OCI-LY7 (cell line): ENCODE results near the gene MAPT. TPM values are rescaled to one million over a fixed set of nuclear protein-coding genes. Genes with fewer than 3 reads are reported as not detected.

Experiments
- BruUV-seq: library from RNA; stranded (reverse); fragments of 400-500 nt; replicated peaks from 2 replicates; lab custom pipeline; 2021; lab: Mats Ljungman, UMichigan
- CTCF ChIA-PET: fragments of 300-600 bp; sonication (Branson Sonifier 250); formaldehyde crosslinking; loops from one replicate; lab custom pipeline; 2022; ENCODE audit warnings: antibody characterized with exemption; ENCODE audit not compliant: unreplicated experiment; lab: Charles Lee
- POLR2A ChIA-PET: fragments of 300-600 bp; sonication (Branson Sonifier 250); formaldehyde crosslinking; loops from one replicate; lab custom pipeline; 2022; ENCODE audit warnings: antibody characterized with exemption; lab: Charles Lee
- DNase-seq: peaks from one replicate; pipeline ENCODE4 v3.0.0-alpha.2; 2015; ENCODE audit warnings: low spot score
- H2AFZ ChIP-seq: fragments of 200-600 bp; sonication (generic), shearing (Covaris generic); 2 replicates; pipeline ENCODE4 v1.6.1; 2014; ENCODE audit warnings: mild to moderate bottlenecking, antibody characterized with exemption, low read length, moderate library complexity
- H3K27ac ChIP-seq: fragments of 200-600 bp; sonication (generic); 2 replicates; pipeline ENCODE4 v1.5.1; 2014; ENCODE audit warnings: mixed run types, low read depth, mild to moderate bottlenecking, moderate library complexity, low read length, inconsistent platforms; ENCODE audit not compliant: poor library complexity, severe bottlenecking
- H3K36me3 ChIP-seq: fragments of 200-600 bp; sonication (generic); 2 replicates; pipeline ENCODE4 v1.6.1; 2014; ENCODE audit warnings: mild to moderate bottlenecking, antibody characterized with exemption, low read length, moderate library complexity, mixed read lengths; ENCODE audit not compliant: insufficient read depth
- H3K4me1 ChIP-seq: fragments of 200-600 bp; sonication (generic); 2 replicates; pipeline ENCODE4 v1.5.1; 2014; ENCODE audit warnings: mild to moderate bottlenecking, low read length; ENCODE audit not compliant: insufficient read depth, poor library complexity, severe bottlenecking
- H3K4me2 ChIP-seq: fragments of 200-600 bp; sonication (generic); 2 replicates; pipeline ENCODE4 v1.6.1; 2014; ENCODE audit warnings: mild to moderate bottlenecking, low read length
- H3K4me3 ChIP-seq: fragments of 200-600 bp; sonication (generic); 2 replicates; pipeline ENCODE4 v1.5.1; 2014; ENCODE audit warnings: mild to moderate bottlenecking, low read depth, low read length; ENCODE audit not compliant: poor library complexity, severe bottlenecking
- H3K79me2 ChIP-seq: fragments of 200-600 bp; sonication (generic); 2 replicates; pipeline ENCODE4 v1.6.1; 2016; ENCODE audit warnings: low read depth, mild to moderate bottlenecking, low read length, moderate library complexity, mixed read lengths; ENCODE audit not compliant: insufficient read depth
- H3K9me2 ChIP-seq: fragments of 200-600 bp; sonication (generic); 2 replicates; pipeline ENCODE4 v1.6.1; 2016; ENCODE audit warnings: mild to moderate bottlenecking, low read length, mixed read lengths; ENCODE audit not compliant: insufficient read depth
- H3K9me3 ChIP-seq: fragments of 200-600 bp; sonication (generic); 2 replicates; pipeline ENCODE4 v1.6.1; 2014; ENCODE audit warnings: mild to moderate bottlenecking, mixed run types, low read length, mixed read lengths
- H4K20me1 ChIP-seq: fragments of 200-600 bp; sonication (generic); 2 replicates; pipeline ENCODE4 v1.6.1; 2014; ENCODE audit warnings: mild to moderate bottlenecking, antibody characterized with exemption, low read length, moderate library complexity, mixed read lengths; ENCODE audit not compliant: insufficient read depth
- EZH2phosphoT487 ChIP-seq: fragments of 200-600 bp; sonication (generic); IDR thresholded peaks from 2 replicates; pipeline ENCODE4 v1.6.1; 2018; ENCODE audit warnings: low read depth, borderline replicate concordance, mild to moderate bottlenecking, mixed run types, antibody characterized with exemption, low read length, moderate library complexity, mixed read lengths
- intact Hi-C: fragments of 100-400 bp; cut with micrococcal nuclease; formaldehyde crosslinking; loops from one replicate; pipeline ENCODE4 v1.10.0; 2022; ENCODE audit not compliant: unreplicated experiment
- total RNA-seq, 2 experiments: library from RNA; depleted of rRNA in 1 of 2; stranded (reverse); fragments of >200 nt in 1 of 2; shearing (Covaris generic) in 1 of 2; gene quantifications; 2 replicates each; pipeline ENCODE4 v1.2.3, GENCODE V29; 2014 to 2022
- TF ChIP-seq, protein P1 (sequence below): fragments of 200-600 bp; sonication (generic); conservative IDR thresholded peaks from 2 replicates; pipeline ENCODE4 v1.5.1; 2014; ENCODE audit warnings: mild to moderate bottlenecking, antibody characterized with exemption, low read length, moderate library complexity, mixed read lengths

The MAPT gene
- total RNA-seq, 2 experiments from 2014 or later, result 0.44 TPM; not detected in 1

DNA sequence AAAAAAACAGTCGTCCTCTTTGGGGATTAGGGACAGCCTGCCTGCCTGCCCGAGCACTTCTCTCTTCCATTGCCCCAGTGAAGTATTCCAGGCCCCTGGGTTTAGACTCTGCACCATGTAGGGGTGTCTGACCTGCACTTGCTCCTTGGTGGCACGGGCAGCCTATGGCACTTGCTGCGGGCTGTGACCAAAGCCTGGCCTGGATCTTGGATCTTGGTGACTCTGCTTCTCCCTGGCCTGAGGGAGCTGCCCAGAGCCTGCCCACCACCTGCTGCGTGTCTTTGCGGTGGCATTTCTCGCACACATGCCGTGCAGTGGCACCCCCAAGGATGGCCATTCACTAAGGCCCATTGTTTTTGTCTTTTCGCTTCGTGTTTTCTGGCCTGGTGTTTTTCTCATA, 98.5 kb downstream of the MAPT start:
- Histone ChIP-seq H2AFZ (no peak overlapping the region), H3K9me2 (no peaks in the 10 kb centered on the region), H4K20me1 (no peaks in the 10 kb centered on the region), H3K4me1 (no peaks in the 10 kb centered on the region), H3K27ac (no peak overlapping the region), H3K36me3 (no peaks in the 10 kb centered on the region), H3K4me2 (no peak overlapping the region), H3K9me3 (no peaks in the 10 kb centered on the region), H3K4me3 (no peak overlapping the region), H3K79me2 (no peaks in the 10 kb centered on the region)
- TF ChIP-seq EZH2phosphoT487, result no peak
- TF ChIP-seq, protein P1, sequence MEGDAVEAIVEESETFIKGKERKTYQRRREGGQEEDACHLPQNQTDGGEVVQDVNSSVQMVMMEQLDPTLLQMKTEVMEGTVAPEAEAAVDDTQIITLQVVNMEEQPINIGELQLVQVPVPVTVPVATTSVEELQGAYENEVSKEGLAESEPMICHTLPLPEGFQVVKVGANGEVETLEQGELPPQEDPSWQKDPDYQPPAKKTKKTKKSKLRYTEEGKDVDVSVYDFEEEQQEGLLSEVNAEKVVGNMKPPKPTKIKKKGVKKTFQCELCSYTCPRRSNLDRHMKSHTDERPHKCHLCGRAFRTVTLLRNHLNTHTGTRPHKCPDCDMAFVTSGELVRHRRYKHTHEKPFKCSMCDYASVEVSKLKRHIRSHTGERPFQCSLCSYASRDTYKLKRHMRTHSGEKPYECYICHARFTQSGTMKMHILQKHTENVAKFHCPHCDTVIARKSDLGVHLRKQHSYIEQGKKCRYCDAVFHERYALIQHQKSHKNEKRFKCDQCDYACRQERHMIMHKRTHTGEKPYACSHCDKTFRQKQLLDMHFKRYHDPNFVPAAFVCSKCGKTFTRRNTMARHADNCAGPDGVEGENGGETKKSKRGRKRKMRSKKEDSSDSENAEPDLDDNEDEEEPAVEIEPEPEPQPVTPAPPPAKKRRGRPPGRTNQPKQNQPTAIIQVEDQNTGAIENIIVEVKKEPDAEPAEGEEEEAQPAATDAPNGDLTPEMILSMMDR, result no peak
- CTCF ChIA-PET, result no interaction called here
- intact Hi-C loops, result no loop called here
- no peak for DNase-seq
- no TSS peak for BruUV-seq
- POLR2A ChIA-PET, result no interaction called here

GRCh38 chr17:45993962-45994627, 99.7 kb downstream of the MAPT start:
- H3K4me2 ChIP-seq, result no peak overlapping the region
- POLR2A ChIA-PET, result no interaction called here
- no peaks in the 10 kb centered on the region for H3K4me1 ChIP-seq
- H3K9me3 ChIP-seq, result no peaks in the 10 kb centered on the region
- H2AFZ ChIP-seq, result no peak overlapping the region
- H3K36me3 ChIP-seq, result no peaks in the 10 kb centered on the region
- H3K4me3 ChIP-seq, result no peak overlapping the region
- BruUV-seq, result no TSS peak
- H4K20me1 ChIP-seq, result no peaks in the 10 kb centered on the region
- intact Hi-C loops, result no loop called here
- CTCF ChIA-PET, result no interaction called here
- H3K27ac ChIP-seq, result no peak overlapping the region
- no peak for DNase-seq
- no peak for TF ChIP-seq EZH2phosphoT487
- TF ChIP-seq, protein P1, result no peak
- H3K79me2 ChIP-seq, result no peaks in the 10 kb centered on the region
- no peaks in the 10 kb centered on the region for H3K9me2 ChIP-seq

GRCh38 chr17:45994987-45995386, 100.6 kb downstream of the MAPT start:
- H3K4me3 ChIP-seq, result no peak overlapping the region
- no peaks in the 10 kb centered on the region for H4K20me1 ChIP-seq
- ChIA-PET POLR2A (no interaction called here), CTCF (no interaction called here)
- no peaks in the 10 kb centered on the region for H3K9me2 ChIP-seq
- no peaks in the 10 kb centered on the region for H3K9me3 ChIP-seq
- intact Hi-C loops, result no loop called here
- no peaks in the 10 kb centered on the region for H3K36me3 ChIP-seq
- H3K79me2 ChIP-seq, result no peaks in the 10 kb centered on the region
- BruUV-seq, result no TSS peak
- no peaks in the 10 kb centered on the region for H3K4me1 ChIP-seq
- DNase-seq, result no peak
- H2AFZ ChIP-seq, result no peak overlapping the region
- H3K4me2 ChIP-seq, result no peak overlapping the region
- no peak overlapping the region for H3K27ac ChIP-seq
- TF ChIP-seq, protein P1, result no peak
- no peak for TF ChIP-seq EZH2phosphoT487
